HepG2 (cell line): ENCODE data around the gene PAN2. TPM values are rescaled to one million over a fixed set of nuclear protein-coding genes. Genes with fewer than 3 reads are reported as not detected.
A peak's percentile ranks its signal among the peaks of the same experiment; 100 is the strongest.

ENCODE experiments used
- BRD4 ChIP-seq: sonication (generic); formaldehyde crosslinking; IDR thresholded peaks from 2 replicates; pipeline ENCODE4 v1.4.0; 2020; ENCODE audit warnings: missing genetic modification reagents
- ELF4 ChIP-seq: sonication (generic); formaldehyde crosslinking; IDR thresholded peaks from 2 replicates; pipeline ENCODE4 v1.5.0; 2020; ENCODE audit warnings: missing genetic modification reagents, mild to moderate bottlenecking, moderate library complexity, borderline replicate concordance
- FLYWCH1 ChIP-seq: sonication (generic); formaldehyde crosslinking; IDR thresholded peaks from 2 replicates; pipeline ENCODE4 v1.8.1; 2023; ENCODE audit warnings: mild to moderate bottlenecking, missing genetic modification reagents
- HNRNPK ChIP-seq: fragments of 200-400 bp; formaldehyde crosslinking; IDR thresholded peaks from 2 replicates; pipeline ENCODE4 v1.6.1; 2018; ENCODE audit warnings: low read length, low read depth, moderate library complexity, mild to moderate bottlenecking; ENCODE audit not compliant: poor library complexity, severe bottlenecking
- ISX ChIP-seq: sonication (generic); formaldehyde crosslinking; conservative IDR thresholded peaks from 2 replicates; pipeline ENCODE4 v1.5.0; 2020; ENCODE audit warnings: missing genetic modification reagents
- KAT8 ChIP-seq: IDR thresholded peaks from 2 replicates; pipeline ENCODE4 v1.6.1; 2016; ENCODE audit warnings: missing genetic modification reagents, missing compliant biosample characterization
- KDM1A ChIP-seq: IDR thresholded peaks from 2 replicates; pipeline ENCODE4 v1.6.1; 2016; ENCODE audit warnings: missing compliant biosample characterization
- KLF12 ChIP-seq: sonication (generic); formaldehyde crosslinking; IDR thresholded peaks from 2 replicates; pipeline ENCODE4 v1.4.0; 2020; ENCODE audit warnings: missing genetic modification reagents, borderline replicate concordance
- PAWR ChIP-seq: sonication (generic); formaldehyde crosslinking; IDR thresholded peaks from 2 replicates; pipeline ENCODE4 v1.4.0; 2020; ENCODE audit warnings: missing genetic modification reagents, mild to moderate bottlenecking, borderline replicate concordance
- PCBP2 ChIP-seq: fragments of 200-400 bp; formaldehyde crosslinking; optimal IDR thresholded peaks from 2 replicates; pipeline ENCODE3; 2018; ENCODE audit warnings: low read length, low read depth; ENCODE audit not compliant: poor library complexity, severe bottlenecking
- SIX1 ChIP-seq: sonication (generic); formaldehyde crosslinking; IDR thresholded peaks from 2 replicates; pipeline ENCODE4 v1.4.0; 2020; ENCODE audit warnings: missing genetic modification reagents, borderline replicate concordance
- SMARCC2 ChIP-seq: fragments of 450-650 bp; IDR thresholded peaks from 2 replicates; pipeline ENCODE4 v1.6.1; 2017; ENCODE audit warnings: antibody characterized with exemption, mild to moderate bottlenecking
- STAT6 ChIP-seq: sonication (generic); formaldehyde crosslinking; IDR thresholded peaks from 2 replicates; pipeline ENCODE4 v1.4.0; 2020; ENCODE audit warnings: missing genetic modification reagents, mild to moderate bottlenecking, borderline replicate concordance
- ZBTB34 ChIP-seq: sonication (generic); formaldehyde crosslinking; IDR thresholded peaks from 2 replicates; pipeline ENCODE4 v1.8.0; 2022; ENCODE audit warnings: mild to moderate bottlenecking, missing genetic modification reagents
- ZNF652 ChIP-seq: IDR thresholded peaks from 2 replicates; pipeline ENCODE4 v1.6.1; 2016; ENCODE audit warnings: low read depth, borderline replicate concordance
- ZNF841 ChIP-seq: sonication (generic); formaldehyde crosslinking; IDR thresholded peaks from 2 replicates; pipeline ENCODE4 v1.8.1; 2023; ENCODE audit warnings: missing genetic modification reagents, borderline replicate concordance
- ZNF883 ChIP-seq: sonication (generic); formaldehyde crosslinking; IDR thresholded peaks from 2 replicates; pipeline ENCODE4 v1.5.1; 2020; ENCODE audit warnings: mild to moderate bottlenecking, missing genetic modification reagents; ENCODE audit errors: not compliant biosample characterization
- polyA plus RNA-seq, 8 experiments: library from polyadenylated mRNA; depleted of rRNA in 3 of 8; stranded (reverse) in 7 of 8; unstranded in 1 of 8; fragments of >200 nt; fragmentation: Illumina TruSeq in 4 of 8; extraction: Trizol in 4 of 8; gene quantifications; 2 replicates each; pipeline versions ENCODE4 v1.2.1 to v1.2.3, GENCODE V29; 2011 to 2016; ENCODE audit warnings: low read depth in 4 of 8, missing spikeins in 1 of 8, mixed read lengths in 1 of 8; ENCODE audit not compliant: insufficient read depth in 1 of 8
- total RNA-seq, 5 experiments: library from RNA; depleted of rRNA; stranded (reverse); fragments of >200 nt; fragmentation: Illumina TruSeq; extraction: Trizol; gene quantifications; 2 replicates each; pipeline ENCODE4 v1.2.3, GENCODE V29; 2016; ENCODE audit warnings: low read depth in 1 of 5
- TF ChIP-seq, protein P1 (sequence below): sonication (generic); formaldehyde crosslinking; IDR thresholded peaks from 2 replicates; pipeline ENCODE4 v1.9.0; 2022; ENCODE audit warnings: missing genetic modification reagents, mild to moderate bottlenecking, borderline replicate concordance
- TF ChIP-seq, protein P2 (sequence below): sonication (generic); formaldehyde crosslinking; IDR thresholded peaks from 2 replicates; pipeline ENCODE4 v1.9.0; 2021; ENCODE audit warnings: missing genetic modification reagents, borderline replicate concordance
- TF ChIP-seq, protein P3 (sequence below): sonication (generic); formaldehyde crosslinking; IDR thresholded peaks from 2 replicates; pipeline ENCODE4 v1.4.0; 2020; ENCODE audit warnings: missing genetic modification reagents

The PAN2 gene
- total and polyA plus RNA-seq, 2 of the 13 experiments (the other 11 are each of a cell fraction or from before 2014, with no cell fraction given) = 27.2 to 61.1 TPM

DNA sequence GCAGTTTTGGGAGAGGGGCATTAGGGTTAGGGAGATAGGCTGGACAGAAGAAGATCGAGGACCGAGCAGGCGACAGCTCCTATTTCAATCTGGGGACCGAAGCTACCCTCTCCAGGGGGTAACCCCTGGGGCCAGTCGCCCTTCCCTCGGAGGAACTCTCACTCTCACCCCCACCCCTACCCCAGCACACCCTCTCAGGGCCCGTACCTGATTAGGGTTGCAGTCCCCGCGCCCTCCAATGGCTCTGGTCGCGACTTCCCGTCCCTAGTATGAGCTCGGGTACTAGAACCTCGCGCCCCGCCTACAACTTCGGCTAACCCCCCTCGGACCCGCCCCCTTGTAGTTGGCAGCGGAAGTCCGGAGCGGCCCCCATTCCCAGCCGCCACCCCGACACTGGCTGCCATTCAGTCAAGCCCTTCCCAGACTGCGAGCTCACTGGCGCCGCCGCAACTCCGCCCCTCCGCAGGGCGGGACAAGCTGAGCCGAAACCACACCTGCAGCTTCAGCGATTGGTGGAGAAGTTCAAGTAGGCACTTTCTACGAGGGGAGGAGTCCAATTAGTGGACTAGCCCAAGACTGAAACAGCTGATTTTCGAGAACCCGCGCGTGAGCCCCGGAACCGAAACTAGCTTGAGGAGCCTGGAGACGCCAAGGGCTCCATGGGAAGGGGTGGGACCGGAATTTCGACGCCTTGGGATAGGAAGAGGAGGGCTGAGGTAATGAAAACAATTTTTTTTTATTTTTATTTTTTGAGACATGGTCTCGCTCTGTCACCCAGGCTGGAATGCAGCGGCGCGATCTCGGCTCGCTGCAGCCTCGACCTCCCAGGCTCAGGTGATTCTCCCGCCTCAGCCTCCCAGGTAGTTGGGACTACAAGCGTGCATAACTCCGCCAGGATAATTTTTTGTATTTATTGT, 26.3 kb upstream of the PAN2 start, which contains the start of gene STAT2 (continued):
- 0 out of 2 replicates have a peak, but pooled peaks have one; percentile 53 for TF ChIP-seq ZBTB34 (CRISPR knock-in tag)
- no peak for TF ChIP-seq ZNF841
- TF ChIP-seq KAT8 = peak; percentile 82
- peak; percentile 18 for TF ChIP-seq HNRNPK
- TF ChIP-seq KLF12 = peak; percentile 44; the same call in 1 of the 2 replicates
- no peak for TF ChIP-seq KDM1A (CRISPR knock-in tag)
- TF ChIP-seq SMARCC2 = no peak
- no peak for TF ChIP-seq ISX (CRISPR knock-in tag)
- no peak for TF ChIP-seq PAWR (CRISPR knock-in tag)
- TF ChIP-seq, protein P1, sequence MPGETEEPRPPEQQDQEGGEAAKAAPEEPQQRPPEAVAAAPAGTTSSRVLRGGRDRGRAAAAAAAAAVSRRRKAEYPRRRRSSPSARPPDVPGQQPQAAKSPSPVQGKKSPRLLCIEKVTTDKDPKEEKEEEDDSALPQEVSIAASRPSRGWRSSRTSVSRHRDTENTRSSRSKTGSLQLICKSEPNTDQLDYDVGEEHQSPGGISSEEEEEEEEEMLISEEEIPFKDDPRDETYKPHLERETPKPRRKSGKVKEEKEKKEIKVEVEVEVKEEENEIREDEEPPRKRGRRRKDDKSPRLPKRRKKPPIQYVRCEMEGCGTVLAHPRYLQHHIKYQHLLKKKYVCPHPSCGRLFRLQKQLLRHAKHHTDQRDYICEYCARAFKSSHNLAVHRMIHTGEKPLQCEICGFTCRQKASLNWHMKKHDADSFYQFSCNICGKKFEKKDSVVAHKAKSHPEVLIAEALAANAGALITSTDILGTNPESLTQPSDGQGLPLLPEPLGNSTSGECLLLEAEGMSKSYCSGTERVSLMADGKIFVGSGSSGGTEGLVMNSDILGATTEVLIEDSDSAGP = peak; percentile 71; the same call in 1 of the 2 replicates
- TF ChIP-seq ELF4 = no peak
- TF ChIP-seq, protein P2, sequence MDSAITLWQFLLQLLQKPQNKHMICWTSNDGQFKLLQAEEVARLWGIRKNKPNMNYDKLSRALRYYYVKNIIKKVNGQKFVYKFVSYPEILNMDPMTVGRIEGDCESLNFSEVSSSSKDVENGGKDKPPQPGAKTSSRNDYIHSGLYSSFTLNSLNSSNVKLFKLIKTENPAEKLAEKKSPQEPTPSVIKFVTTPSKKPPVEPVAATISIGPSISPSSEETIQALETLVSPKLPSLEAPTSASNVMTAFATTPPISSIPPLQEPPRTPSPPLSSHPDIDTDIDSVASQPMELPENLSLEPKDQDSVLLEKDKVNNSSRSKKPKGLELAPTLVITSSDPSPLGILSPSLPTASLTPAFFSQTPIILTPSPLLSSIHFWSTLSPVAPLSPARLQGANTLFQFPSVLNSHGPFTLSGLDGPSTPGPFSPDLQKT (CRISPR knock-in tag) = peak; percentile 76; the same call in 1 of the 2 replicates
- no peak for TF ChIP-seq FLYWCH1 (CRISPR knock-in tag)
- TF ChIP-seq, protein P3, sequence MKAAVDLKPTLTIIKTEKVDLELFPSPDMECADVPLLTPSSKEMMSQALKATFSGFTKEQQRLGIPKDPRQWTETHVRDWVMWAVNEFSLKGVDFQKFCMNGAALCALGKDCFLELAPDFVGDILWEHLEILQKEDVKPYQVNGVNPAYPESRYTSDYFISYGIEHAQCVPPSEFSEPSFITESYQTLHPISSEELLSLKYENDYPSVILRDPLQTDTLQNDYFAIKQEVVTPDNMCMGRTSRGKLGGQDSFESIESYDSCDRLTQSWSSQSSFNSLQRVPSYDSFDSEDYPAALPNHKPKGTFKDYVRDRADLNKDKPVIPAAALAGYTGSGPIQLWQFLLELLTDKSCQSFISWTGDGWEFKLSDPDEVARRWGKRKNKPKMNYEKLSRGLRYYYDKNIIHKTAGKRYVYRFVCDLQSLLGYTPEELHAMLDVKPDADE (CRISPR knock-in tag) = 0 out of 2 replicates have a peak, but pooled peaks have one; percentile 24
- TF ChIP-seq SIX1 (CRISPR knock-in tag) = 0 out of 2 replicates have a peak, but pooled peaks have one; percentile 26
- TF ChIP-seq ZNF883 (CRISPR knock-in tag) = peak; percentile 46
- no peak for TF ChIP-seq BRD4 (CRISPR knock-in tag)
- no peak for TF ChIP-seq PCBP2
- no peak for TF ChIP-seq STAT6 (CRISPR knock-in tag)
- TF ChIP-seq ZNF652 (CRISPR knock-in tag) = no peak; the same call in 1 of the 2 replicates
